IMR-90 (cell line): ENCODE results near the gene ANKRD10. TPM values are rescaled to one million over a fixed set of nuclear protein-coding genes. Genes with fewer than 3 reads are reported as not detected.

ENCODE experiments used
- ATAC-seq: fragments of 200-7000 bp; cut with Tn5 transposase; 2 replicates; pipeline ENCODE4 v1.9.1; 2020; ENCODE audit warnings: low read depth, mild to moderate bottlenecking, moderate library complexity
- BruUV-seq: library from RNA; stranded (reverse); fragments of 400-500 nt; replicated peaks from 2 replicates; lab custom pipeline; 2021; lab: Mats Ljungman, UMichigan
- CTCF ChIA-PET: fragments of 300-600 bp; formaldehyde crosslinking; extraction: SDS; loops from one replicate; lab custom pipeline; 2021; ENCODE audit warnings: antibody characterized with exemption; lab: Yijun Ruan, JAX
- POLR2A ChIA-PET: fragments of 300-600 bp; sonication (Branson Sonifier 250); formaldehyde crosslinking; loops from one replicate; lab custom pipeline; 2022; ENCODE audit warnings: antibody characterized with exemption; ENCODE audit not compliant: unreplicated experiment; lab: Charles Lee
- DNase-seq: peaks from one replicate; pipeline ENCODE4 v3.0.0; 2013
- H2AFZ ChIP-seq: replicated peaks from 2 replicates; pipeline ENCODE3; 2013; ENCODE audit warnings: low read length, mild to moderate bottlenecking; ENCODE audit not compliant: poor library complexity
- H2AK5ac ChIP-seq: 2 replicates; pipeline ENCODE4 v1.6.1; 2013; ENCODE audit warnings: low read depth, low read length, inconsistent platforms
- H2AK9ac ChIP-seq: replicated peaks from 2 replicates; pipeline ENCODE3; 2013; ENCODE audit warnings: mild to moderate bottlenecking, low read depth, low read length, moderate library complexity; ENCODE audit not compliant: poor library complexity
- H2BK120ac ChIP-seq: 2 replicates; pipeline ENCODE4 v1.6.1; 2013; ENCODE audit warnings: low read depth, low read length, inconsistent platforms
- H2BK15ac ChIP-seq: 3 replicates; pipeline ENCODE4 v1.6.1; 2013; ENCODE audit warnings: low read depth, low read length, inconsistent platforms
- H2BK20ac ChIP-seq: 2 replicates; pipeline ENCODE4 v1.6.1; 2013; ENCODE audit warnings: low read depth, mild to moderate bottlenecking, inconsistent platforms, low read length, moderate library complexity
- H2BK5ac ChIP-seq: 2 replicates; pipeline ENCODE4 v1.6.1; 2013; ENCODE audit warnings: mild to moderate bottlenecking, low read depth, low read length, inconsistent platforms; ENCODE audit not compliant: poor library complexity, severe bottlenecking
- H3K14ac ChIP-seq: replicated peaks from 2 replicates; pipeline ENCODE4 v1.6.1; 2013; ENCODE audit warnings: low read depth, low read length, inconsistent platforms
- H3K18ac ChIP-seq: 2 replicates; pipeline ENCODE4 v1.6.1; 2013; ENCODE audit warnings: low read depth, low read length, control low read depth
- H3K23ac ChIP-seq: 2 replicates; pipeline ENCODE4 v1.6.1; 2013; ENCODE audit warnings: low read depth, low read length, inconsistent platforms
- H3K27ac ChIP-seq: 2 replicates; pipeline ENCODE4 v1.5.1; 2013; ENCODE audit warnings: mild to moderate bottlenecking, control low read depth, low read length; ENCODE audit not compliant: insufficient read depth
- H3K27me3 ChIP-seq: 2 replicates; pipeline ENCODE4 v1.6.1; 2013; ENCODE audit warnings: low read length; ENCODE audit not compliant: control insufficient read depth, insufficient read depth
- H3K36me3 ChIP-seq: 2 replicates; pipeline ENCODE4 v1.6.1; 2013; ENCODE audit warnings: low read length, mixed read lengths; ENCODE audit not compliant: control insufficient read depth, insufficient read depth
- H3K4ac ChIP-seq: 2 replicates; pipeline ENCODE4 v1.6.1; 2013; ENCODE audit warnings: low read depth, low read length, inconsistent platforms
- H3K4me1 ChIP-seq: 2 replicates; pipeline ENCODE4 v1.6.1; 2013; ENCODE audit warnings: low read length, mixed read lengths; ENCODE audit not compliant: control insufficient read depth, insufficient read depth
- H3K4me2 ChIP-seq: 2 replicates; pipeline ENCODE4 v1.6.1; 2013; ENCODE audit warnings: low read depth, mild to moderate bottlenecking, control low read depth, low read length, moderate library complexity
- H3K4me3 ChIP-seq: 2 replicates; pipeline ENCODE4 v1.5.1; 2013; ENCODE audit warnings: low read depth, mild to moderate bottlenecking, control low read depth, low read length, moderate library complexity; ENCODE audit not compliant: insufficient read depth
- H3K56ac ChIP-seq: 2 replicates; pipeline ENCODE4 v1.6.1; 2013; ENCODE audit warnings: low read length, inconsistent platforms; ENCODE audit not compliant: insufficient read depth; ENCODE audit errors: extremely low read depth
- H3K79me1 ChIP-seq, 2 experiments: 2 replicates each; pipeline ENCODE4 v1.6.1; 2013; ENCODE audit warnings: low read length in 2 of 2, inconsistent platforms in 1 of 2, low read depth in 1 of 2
- H3K9ac ChIP-seq: 2 replicates; pipeline ENCODE4 v1.6.1; 2013; ENCODE audit warnings: low read depth, low read length, control low read depth
- H3K9me1 ChIP-seq: 2 replicates; pipeline ENCODE4 v1.6.1; 2013; ENCODE audit warnings: low read length, inconsistent platforms; ENCODE audit not compliant: insufficient read depth
- H3K9me3 ChIP-seq: 2 replicates; pipeline ENCODE4 v1.6.1; 2013; ENCODE audit warnings: low read length; ENCODE audit not compliant: control insufficient read depth, insufficient read depth
- H4K20me1 ChIP-seq: 2 replicates; pipeline ENCODE4 v1.6.1; 2013; ENCODE audit warnings: low read length, inconsistent platforms; ENCODE audit not compliant: insufficient read depth
- H4K5ac ChIP-seq: 2 replicates; pipeline ENCODE4 v1.6.1; 2013; ENCODE audit warnings: mild to moderate bottlenecking, low read depth, low read length, control low read depth
- H4K8ac ChIP-seq, 2 experiments: 2 replicates each; pipeline ENCODE4 v1.6.1; 2013; ENCODE audit warnings: low read depth in 2 of 2, low read length in 2 of 2, control low read depth in 1 of 2, inconsistent platforms in 1 of 2
- H4K91ac ChIP-seq: 2 replicates; pipeline ENCODE4 v1.6.1; 2013; ENCODE audit warnings: low read depth, low read length, inconsistent platforms; ENCODE audit not compliant: insufficient read depth
- CHD1 ChIP-seq: IDR thresholded peaks from 2 replicates; pipeline ENCODE4 v1.6.1; 2012; ENCODE audit warnings: low read depth, low read length, improper control_type of control experiment
- MAFK ChIP-seq: IDR thresholded peaks from 2 replicates; pipeline ENCODE4 v1.6.1; 2012; ENCODE audit warnings: low read depth, low read length, improper control_type of control experiment
- MXI1 ChIP-seq: IDR thresholded peaks from 2 replicates; pipeline ENCODE4 v1.6.1; 2012; ENCODE audit warnings: low read depth, mild to moderate bottlenecking, low read length, moderate library complexity, borderline replicate concordance
- NFE2L2 ChIP-seq: fragments of 150-350 bp; IDR thresholded peaks from 2 replicates; pipeline ENCODE4 v1.6.1; 2016; ENCODE audit warnings: low read depth, mild to moderate bottlenecking, low read length
- USF2 ChIP-seq: fragments of 150-350 bp; IDR thresholded peaks from 2 replicates; pipeline ENCODE4 v1.6.1; 2017; ENCODE audit warnings: mild to moderate bottlenecking, antibody characterized with exemption, low read length, low read depth
- WGBS, 2 experiments: methylation state at CpG; one replicate each; pipeline versions ENCODE4 v1.1.5 to v1.1.7; 2013; ENCODE audit warnings: missing lambda C conversion rate in 2 of 2; ENCODE audit not compliant: insufficient read length in 1 of 2; ENCODE audit errors: extremely low coverage in 2 of 2; 5-methylcytosine and 5-hydroxymethylcytosine counted together
- dilution Hi-C: fragments of 300-500 bp; cut with HindIII; formaldehyde crosslinking; loops from one replicate; pipeline ENCODE4 v1.14.3; 2018; ENCODE audit warnings: low sequenced_read_pairs; ENCODE audit not compliant: unreplicated experiment
- in situ Hi-C: fragments of 300-500 bp; cut with MboI; formaldehyde crosslinking; loops from 3 replicates; pipeline ENCODE4 v1.14.3; 2019; ENCODE audit warnings: low sequenced_read_pairs, inconsistent platforms, mixed read lengths
- intact Hi-C: fragments of 100-400 bp; cut with micrococcal nuclease; formaldehyde crosslinking; loops from 2 replicates; pipeline ENCODE4 v1.10.0; 2022
- polyA plus RNA-seq, 3 experiments: library from polyadenylated mRNA; depleted of rRNA; stranded (reverse); fragments of >200 nt; gene quantifications; 2 replicates each; pipeline ENCODE4 v1.2.3, GENCODE V29; 2012; ENCODE audit warnings: low replicate concordance in 1 of 3
- total RNA-seq: library from RNA; depleted of rRNA; stranded (reverse); fragments of >200 nt; gene quantifications from 2 replicates; pipeline ENCODE4 v1.2.3, GENCODE V29; 2012

Gene ANKRD10
- total and polyA plus RNA-seq, 2 of the 4 experiments (the other 2 are of a cell fraction): 18.3 to 31.1 TPM

GRCh38 chr13:110921695-110922094, 6.8 kb upstream of the ANKRD10 start:
- WGBS, 2 experiments: no CpG with 5 or more reads among the region's 8 CpGs
- intact Hi-C loops (no loop called here), in situ Hi-C loops (loop anchor here (10.0 kb wide), 1 partner anchor 123 kb away; no protein-coding TSS in a partner anchor)

More at GRCh38 chr13:110921695-110922094, 6.8 kb upstream of the ANKRD10 start:
- H3K79me1 ChIP-seq: peaks cover 2 to 12% of the 10 kb centered on the region in 2 experiments; a peak in 1 of 4 replicates
- no peak overlapping the region for H2AFZ ChIP-seq
- no peak overlapping the region for H2BK120ac ChIP-seq
- no peaks in the 10 kb centered on the region for H3K36me3 ChIP-seq
- no peak for TF ChIP-seq NFE2L2
- TF ChIP-seq MAFK: no peak
- TF ChIP-seq CHD1: no peak
- TF ChIP-seq USF2: no peak
- no peak for TF ChIP-seq MXI1
- dilution Hi-C loops: no loop called here
- no peak overlapping the region for H2AK5ac ChIP-seq
- H3K27ac ChIP-seq: no peak overlapping the region
- no peak overlapping the region for H3K9ac ChIP-seq
- no peaks in the 10 kb centered on the region for H3K9me3 ChIP-seq
- no peak overlapping the region for H2BK15ac ChIP-seq
- BruUV-seq: no TSS peak
- no peak overlapping the region for H4K91ac ChIP-seq
- H3K14ac ChIP-seq: no peak overlapping the region
- H3K4me2 ChIP-seq: no peak overlapping the region
- no peak overlapping the region for H3K23ac ChIP-seq
- no peak overlapping the region for H2BK5ac ChIP-seq
- CTCF ChIA-PET: no interaction called here
- H3K27me3 ChIP-seq: peaks cover 10% of the 10 kb centered on the region
- H4K5ac ChIP-seq: no peak overlapping the region
- peaks cover 5% of the 10 kb centered on the region for H3K9me1 ChIP-seq
- ATAC-seq (no peak), DNase-seq (no peak)
- POLR2A ChIA-PET: no interaction called here
- no peak overlapping the region for H3K4me3 ChIP-seq
- no peak overlapping the region for H2AK9ac ChIP-seq
- H3K4ac ChIP-seq: no peak overlapping the region
- peaks cover 5% of the 10 kb centered on the region; the same call in 1 of the 2 replicates for H3K4me1 ChIP-seq
- no peak overlapping the region for H3K56ac ChIP-seq
- no peak overlapping the region for H2BK20ac ChIP-seq
- no peak overlapping the region for H3K18ac ChIP-seq
- no peak overlapping the region for H4K8ac ChIP-seq
- no peaks in the 10 kb centered on the region for H4K20me1 ChIP-seq
